HepG2 (cell line): ENCODE data around the gene SH3BP2. TPM values are rescaled to one million over a fixed set of nuclear protein-coding genes. Genes with fewer than 3 reads are reported as not detected.

ENCODE experiments used
- CHCHD3 ChIP-seq: sonication (generic); formaldehyde crosslinking; IDR thresholded peaks from 2 replicates; pipeline ENCODE4 v1.8.0; 2022; ENCODE audit warnings: mild to moderate bottlenecking, missing genetic modification reagents, moderate library complexity
- HNRNPL ChIP-seq: fragments of 200-400 bp; formaldehyde crosslinking; IDR thresholded peaks from 2 replicates; pipeline ENCODE4 v1.6.1; 2017; ENCODE audit warnings: mild to moderate bottlenecking, low read depth, low read length
- RARA ChIP-seq: IDR thresholded peaks from 2 replicates; pipeline ENCODE4 v1.6.1; 2016; ENCODE audit warnings: missing genetic modification reagents, missing compliant biosample characterization
- RBM22 ChIP-seq: fragments of 200-400 bp; formaldehyde crosslinking; optimal IDR thresholded peaks from 2 replicates; pipeline ENCODE3; 2017; ENCODE audit warnings: mild to moderate bottlenecking, low read length, moderate library complexity
- ZBTB40 ChIP-seq, 2 experiments: fragments of 450-650 bp in 1 of 2; sonication (generic) in 1 of 2; formaldehyde crosslinking in 1 of 2; IDR thresholded peaks; 2 replicates each; pipeline versions ENCODE4 v1.6.1 to v1.8.0; 2016 to 2022; ENCODE audit warnings: antibody characterized with exemption in 1 of 2, mild to moderate bottlenecking in 1 of 2, missing genetic modification reagents in 1 of 2
- polyA plus RNA-seq, 8 experiments: library from polyadenylated mRNA; depleted of rRNA in 3 of 8; stranded (reverse) in 7 of 8; unstranded in 1 of 8; fragments of >200 nt; fragmentation: Illumina TruSeq in 4 of 8; extraction: Trizol in 4 of 8; gene quantifications; 2 replicates each; pipeline versions ENCODE4 v1.2.1 to v1.2.3, GENCODE V29; 2011 to 2016; ENCODE audit warnings: low read depth in 4 of 8, missing spikeins in 1 of 8, mixed read lengths in 1 of 8; ENCODE audit not compliant: insufficient read depth in 1 of 8
- total RNA-seq, 5 experiments: library from RNA; depleted of rRNA; stranded (reverse); fragments of >200 nt; fragmentation: Illumina TruSeq; extraction: Trizol; gene quantifications; 2 replicates each; pipeline ENCODE4 v1.2.3, GENCODE V29; 2016; ENCODE audit warnings: low read depth in 1 of 5

Gene SH3BP2
- total and polyA plus RNA-seq, 2 of the 13 experiments (the other 11 are each of a cell fraction or from before 2014, with no cell fraction given): 16.9 to 34.5 TPM

DNA sequence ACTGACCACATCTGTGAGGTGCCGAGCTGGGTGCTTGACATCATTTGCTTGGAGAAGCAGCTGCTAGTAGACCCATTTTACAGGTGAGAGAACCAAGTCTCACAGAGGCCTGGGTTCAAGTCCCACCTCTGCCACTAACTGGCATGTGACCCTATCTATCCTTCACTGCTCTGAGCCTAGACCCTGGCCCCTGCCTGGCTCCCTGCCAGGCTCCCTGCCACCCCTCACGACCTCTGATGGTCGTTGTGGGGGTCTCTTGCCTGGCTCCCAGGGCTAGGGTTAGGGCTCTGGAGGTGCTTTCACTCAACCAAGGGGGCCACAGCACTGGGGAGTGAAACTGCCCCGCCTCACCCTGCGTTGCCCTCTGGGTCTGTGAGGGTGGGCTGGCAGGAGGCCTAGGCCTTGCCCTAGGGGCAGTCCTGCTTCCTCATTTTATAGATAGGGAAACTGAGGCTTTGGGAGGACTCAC is 43.5 kb downstream of the SH3BP2 start (continued):
- TF ChIP-seq ZBTB40 (IDR thresholded peaks at IDR 0.05): no peak
- no peak for TF ChIP-seq ZBTB40 (CRISPR knock-in tag; IDR thresholded peaks at IDR 0.05)
- TF ChIP-seq CHCHD3 (CRISPR knock-in tag): no peak
- no peak for TF ChIP-seq HNRNPL
- no peak for TF ChIP-seq RARA (CRISPR knock-in tag)
- TF ChIP-seq RBM22: peak; percentile 82
- TF ChIP-seq, all 625 proteins: peak for 2
